BE2C (cell line): Measurements from ENCODE around the gene SPATA18.

Experiments
- DNase-seq: peaks from one replicate; pipeline ENCODE4 v3.0.0-alpha.2; 2020
- H3K27me3 ChIP-seq: fragments of 250-450 bp; sonication (Bioruptor Pico); 2 replicates; pipeline ENCODE4 v1.5.1; 2020; ENCODE audit warnings: mild to moderate bottlenecking
- H3K36me3 ChIP-seq: fragments of 250-450 bp; sonication (Bioruptor Pico); 2 replicates; pipeline ENCODE4 v1.5.1; 2020; ENCODE audit warnings: mild to moderate bottlenecking
- H3K4me1 ChIP-seq: fragments of 250-450 bp; sonication (Bioruptor Pico); 2 replicates; pipeline ENCODE4 v1.5.1; 2020
- H3K4me3 ChIP-seq: 2 replicates; pipeline ENCODE4 v1.5.1; 2011; ENCODE audit warnings: low read depth, low read length
- H3K9me3 ChIP-seq: fragments of 250-450 bp; sonication (Bioruptor Pico); 2 replicates; pipeline ENCODE4 v1.5.1; 2020
- TF ChIP-seq, protein P1 (sequence below): IDR thresholded peaks from 2 replicates; pipeline ENCODE4 v1.5.1; 2012; ENCODE audit warnings: mild to moderate bottlenecking, low read depth, low read length

Gene SPATA18

DNA sequence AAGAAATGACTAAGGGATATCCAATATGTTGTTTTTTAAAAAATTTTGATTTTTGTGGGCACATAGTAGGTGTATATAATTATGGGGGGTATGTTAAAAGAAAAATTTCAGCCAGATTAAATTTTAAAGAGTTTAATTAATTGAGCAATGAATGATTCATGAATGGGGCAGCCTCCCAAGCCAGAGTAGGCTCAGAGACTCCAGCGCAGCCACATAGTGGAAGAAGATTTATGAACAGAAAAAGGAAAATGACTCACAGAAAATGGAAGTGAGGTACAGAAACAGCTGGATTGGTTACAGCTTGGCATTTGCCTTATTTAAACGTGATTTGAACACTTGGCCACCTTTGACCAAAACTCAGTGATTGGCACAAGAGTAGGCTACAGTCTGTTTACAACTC is 91.7 kb downstream of the SPATA18 start:
- TF ChIP-seq, protein P1, sequence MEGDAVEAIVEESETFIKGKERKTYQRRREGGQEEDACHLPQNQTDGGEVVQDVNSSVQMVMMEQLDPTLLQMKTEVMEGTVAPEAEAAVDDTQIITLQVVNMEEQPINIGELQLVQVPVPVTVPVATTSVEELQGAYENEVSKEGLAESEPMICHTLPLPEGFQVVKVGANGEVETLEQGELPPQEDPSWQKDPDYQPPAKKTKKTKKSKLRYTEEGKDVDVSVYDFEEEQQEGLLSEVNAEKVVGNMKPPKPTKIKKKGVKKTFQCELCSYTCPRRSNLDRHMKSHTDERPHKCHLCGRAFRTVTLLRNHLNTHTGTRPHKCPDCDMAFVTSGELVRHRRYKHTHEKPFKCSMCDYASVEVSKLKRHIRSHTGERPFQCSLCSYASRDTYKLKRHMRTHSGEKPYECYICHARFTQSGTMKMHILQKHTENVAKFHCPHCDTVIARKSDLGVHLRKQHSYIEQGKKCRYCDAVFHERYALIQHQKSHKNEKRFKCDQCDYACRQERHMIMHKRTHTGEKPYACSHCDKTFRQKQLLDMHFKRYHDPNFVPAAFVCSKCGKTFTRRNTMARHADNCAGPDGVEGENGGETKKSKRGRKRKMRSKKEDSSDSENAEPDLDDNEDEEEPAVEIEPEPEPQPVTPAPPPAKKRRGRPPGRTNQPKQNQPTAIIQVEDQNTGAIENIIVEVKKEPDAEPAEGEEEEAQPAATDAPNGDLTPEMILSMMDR, result no peak
- Histone ChIP-seq H3K4me1 (no peaks in the 10 kb centered on the region), H3K36me3 (no peaks in the 10 kb centered on the region), H3K9me3 (no peaks in the 10 kb centered on the region), H3K4me3 (no peak overlapping the region), H3K27me3 (no peaks in the 10 kb centered on the region)
- no peak for DNase-seq

DNA sequence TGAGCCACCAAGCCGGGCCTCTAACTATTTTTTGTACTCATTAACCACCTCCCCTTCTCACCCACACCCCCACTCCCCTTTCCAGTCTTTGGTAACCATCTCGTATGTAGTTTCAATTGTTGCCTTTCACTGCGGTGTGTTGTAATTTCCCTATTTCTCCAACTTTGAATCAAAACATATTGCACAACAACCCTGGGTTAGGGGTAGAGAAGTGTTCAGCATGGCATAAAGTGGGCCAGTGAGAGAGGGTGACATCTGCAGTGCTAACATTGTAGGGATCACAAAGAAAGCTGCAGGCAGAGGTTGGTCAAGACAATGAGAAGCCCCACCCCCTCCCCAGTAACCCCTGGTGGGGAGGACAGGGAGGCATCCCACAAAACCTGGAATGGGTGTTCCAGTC is 92.7 kb downstream of the SPATA18 start:
- Histone ChIP-seq H3K9me3 (no peaks in the 10 kb centered on the region), H3K36me3 (no peaks in the 10 kb centered on the region), H3K27me3 (no peaks in the 10 kb centered on the region), H3K4me3 (no peak overlapping the region), H3K4me1 (no peaks in the 10 kb centered on the region)
- no peak for DNase-seq
- TF ChIP-seq, protein P1, result no peak

DNA sequence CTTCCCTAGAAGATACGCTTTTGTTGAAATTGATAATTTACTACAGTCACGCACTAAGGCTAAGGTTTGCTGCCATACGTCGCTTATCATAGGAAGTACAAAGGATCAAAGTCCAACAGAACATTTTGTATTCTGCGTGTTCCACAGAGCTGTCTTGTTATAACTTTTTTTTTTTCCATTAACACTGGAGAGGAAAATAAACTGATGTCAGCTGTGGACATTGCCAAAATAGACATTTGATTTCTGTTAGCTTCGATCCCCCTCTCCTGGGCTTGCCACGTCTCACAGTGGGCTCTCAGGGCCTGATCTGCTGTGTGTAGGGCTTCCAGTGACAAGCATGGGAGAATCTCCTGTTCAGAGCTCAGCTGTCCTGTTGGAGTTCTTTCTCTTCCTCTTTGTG is 93.3 kb downstream of the SPATA18 start:
- Histone ChIP-seq H3K4me1 (no peaks in the 10 kb centered on the region), H3K27me3 (no peaks in the 10 kb centered on the region), H3K36me3 (no peaks in the 10 kb centered on the region), H3K9me3 (no peaks in the 10 kb centered on the region), H3K4me3 (no peak overlapping the region)
- no peak for DNase-seq
- TF ChIP-seq, protein P1, result no peak
